Cerebellar nuclear complex (tissue), 1 donor: ENCODE data around the gene GCKR.

Source experiments
- DNase-seq, 2 experiments: peaks; one replicate each; lab custom pipeline; 2025; lab: John Stamatoyannopoulos, UW

Gene GCKR

GRCh38 chr2:27496357-27497287 is at the start of gene GCKR:
Gene GCKR, plus strand, starts transcription at chr2:27496839. Its CDS starts 66 bp downstream, at chr2:27496905.
- DNase-seq, result no peak

GRCh38 chr2:27448381-27448780 is 48.3 kb upstream of the GCKR start:
- no peak for DNase-seq

- DNase-seq, result no peak
Observed at GRCh38 chr2:27451095-27451494, 45.5 kb upstream of the GCKR start.

GRCh38 chr2:27453968-27454367 is 42.7 kb upstream of the GCKR start:
- no peak for DNase-seq

- DNase-seq, result peak in 1 of 2 experiments; percentile 25
Observed at GRCh38 chr2:27461118-27461517, 35.5 kb upstream of the GCKR start.

- no peak for DNase-seq
Observed at GRCh38 chr2:27464443-27464842, 32.2 kb upstream of the GCKR start.

- no peak for DNase-seq
Observed at GRCh38 chr2:27471961-27472360, 24.7 kb upstream of the GCKR start.

- no peak for DNase-seq
Observed at GRCh38 chr2:27485496-27485895, 11.1 kb upstream of the GCKR start.

- DNase-seq, result no peak
Observed at GRCh38 chr2:27489118-27489497, 7.5 kb upstream of the GCKR start.

GRCh38 chr2:27489498-27490397 is 6.9 kb upstream of the GCKR start, which contains the start of gene IFT172:
Gene IFT172, minus strand, starts transcription at chr2:27489743. Its CDS starts 90 bp downstream, at chr2:27489653.
- peak; percentile 94 to 95 for DNase-seq

GRCh38 chr2:27492557-27492956 is 4.1 kb upstream of the GCKR start:
- no peak for DNase-seq

GRCh38 chr2:27493948-27494283 is 2.7 kb upstream of the GCKR start:
- DNase-seq, result no peak

GRCh38 chr2:27494284-27494943 is 2.2 kb upstream of the GCKR start:
- peak in 1 of 2 experiments; percentile 6 for DNase-seq

- DNase-seq, result no peak
Observed at GRCh38 chr2:27494944-27495554, 1.6 kb upstream of the GCKR start, which contains the start of gene FNDC4. Gene FNDC4, minus strand, starts transcription at chr2:27495200. Its CDS starts 521 bp downstream, at chr2:27494679.

GRCh38 chr2:27495840-27496356 is 741 bp upstream of the GCKR start:
- DNase-seq, result no peak

GRCh38 chr2:27497288-27497627 is 619 bp downstream of the GCKR start:
- DNase-seq, result no peak

- DNase-seq, result no peak
Observed at GRCh38 chr2:27498975-27499374, 2.3 kb downstream of the GCKR start.

- no peak for DNase-seq
Observed at GRCh38 chr2:27501042-27501441, 4.4 kb downstream of the GCKR start.

- no peak for DNase-seq
Observed at GRCh38 chr2:27502142-27502541, 5.5 kb downstream of the GCKR start.

- no peak for DNase-seq
Observed at GRCh38 chr2:27506587-27506986, 9.9 kb downstream of the GCKR start.

GRCh38 chr2:27507293-27507692 is 10.7 kb downstream of the GCKR start:
- DNase-seq, result no peak
